ENCODE data around the gene PLVAP. TPM values are rescaled to one million over a fixed set of nuclear protein-coding genes. Genes with fewer than 3 reads are reported as not detected.

PLVAP gene
- total RNA-seq, 1 experiment from 2014 or later: 0.08 TPM

DNA sequence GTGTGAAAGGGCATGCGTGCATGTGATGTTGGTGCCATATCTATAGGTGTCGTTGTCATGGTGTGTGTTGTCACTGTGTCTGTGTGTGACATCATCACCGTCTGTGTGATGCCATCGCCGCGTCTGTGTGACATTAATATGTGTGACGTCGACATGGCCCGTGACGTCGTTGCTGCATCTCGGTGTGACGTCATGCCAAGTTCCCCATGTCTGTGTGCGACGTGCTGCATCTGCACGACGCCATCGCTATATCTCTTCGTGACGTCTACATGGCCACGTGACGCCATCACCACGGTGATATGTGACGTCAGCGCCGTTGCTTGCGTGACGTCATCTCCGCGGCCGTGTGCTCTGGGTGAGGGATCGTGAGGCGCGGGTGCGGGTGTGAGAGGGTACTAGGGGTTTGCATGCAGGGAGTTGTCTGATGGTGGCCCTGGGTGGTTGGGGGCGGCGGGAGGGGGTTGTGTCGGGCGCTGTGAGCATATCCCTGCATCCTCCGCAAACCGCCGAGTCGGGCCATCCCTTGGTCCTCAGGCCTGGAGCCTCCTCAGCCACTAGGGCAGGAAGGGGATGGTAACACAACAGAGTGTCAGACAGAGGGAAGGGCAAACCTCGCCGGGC, 25.2 kb downstream of the PLVAP start:
- Histone ChIP-seq H3K27ac (ENCODE audit: low read length) (no peak overlapping the region), H3K4me1 (ENCODE audit: control insufficient read depth, insufficient read depth, low read length) (no peaks in the 10 kb centered on the region), H3K4me3 (ENCODE audit: low read depth in 2 of 2, low read length in 2 of 2) (no peak overlapping the region), H3K36me3 (ENCODE audit: control insufficient read depth, insufficient read depth, low read length) (no peaks in the 10 kb centered on the region), H3K27me3 (ENCODE audit: control insufficient read depth, insufficient read depth, low read length) (no peaks in the 10 kb centered on the region), H3K9me3 (ENCODE audit: control insufficient read depth, insufficient read depth, low read depth, low read length) (no peaks in the 10 kb centered on the region)
- ChIA-PET POLR2A (no interaction called here), CTCF (no interaction called here)
- TF ChIP-seq POLR2AphosphoS5 (IDR thresholded peaks at IDR 0.05; ENCODE audit: low read depth, low read length) (no peak), SIN3A (IDR thresholded peaks at IDR 0.05; ENCODE audit: borderline replicate concordance, insufficient read depth, low read depth, low read length) (no peak), TCF7L2 (IDR thresholded peaks at IDR 0.05; ENCODE audit: low read depth, low read length) (no peak)
- TF ChIP-seq, protein P1, sequence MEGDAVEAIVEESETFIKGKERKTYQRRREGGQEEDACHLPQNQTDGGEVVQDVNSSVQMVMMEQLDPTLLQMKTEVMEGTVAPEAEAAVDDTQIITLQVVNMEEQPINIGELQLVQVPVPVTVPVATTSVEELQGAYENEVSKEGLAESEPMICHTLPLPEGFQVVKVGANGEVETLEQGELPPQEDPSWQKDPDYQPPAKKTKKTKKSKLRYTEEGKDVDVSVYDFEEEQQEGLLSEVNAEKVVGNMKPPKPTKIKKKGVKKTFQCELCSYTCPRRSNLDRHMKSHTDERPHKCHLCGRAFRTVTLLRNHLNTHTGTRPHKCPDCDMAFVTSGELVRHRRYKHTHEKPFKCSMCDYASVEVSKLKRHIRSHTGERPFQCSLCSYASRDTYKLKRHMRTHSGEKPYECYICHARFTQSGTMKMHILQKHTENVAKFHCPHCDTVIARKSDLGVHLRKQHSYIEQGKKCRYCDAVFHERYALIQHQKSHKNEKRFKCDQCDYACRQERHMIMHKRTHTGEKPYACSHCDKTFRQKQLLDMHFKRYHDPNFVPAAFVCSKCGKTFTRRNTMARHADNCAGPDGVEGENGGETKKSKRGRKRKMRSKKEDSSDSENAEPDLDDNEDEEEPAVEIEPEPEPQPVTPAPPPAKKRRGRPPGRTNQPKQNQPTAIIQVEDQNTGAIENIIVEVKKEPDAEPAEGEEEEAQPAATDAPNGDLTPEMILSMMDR (IDR thresholded peaks at IDR 0.05): no peak
- TF ChIP-seq, protein P2, sequence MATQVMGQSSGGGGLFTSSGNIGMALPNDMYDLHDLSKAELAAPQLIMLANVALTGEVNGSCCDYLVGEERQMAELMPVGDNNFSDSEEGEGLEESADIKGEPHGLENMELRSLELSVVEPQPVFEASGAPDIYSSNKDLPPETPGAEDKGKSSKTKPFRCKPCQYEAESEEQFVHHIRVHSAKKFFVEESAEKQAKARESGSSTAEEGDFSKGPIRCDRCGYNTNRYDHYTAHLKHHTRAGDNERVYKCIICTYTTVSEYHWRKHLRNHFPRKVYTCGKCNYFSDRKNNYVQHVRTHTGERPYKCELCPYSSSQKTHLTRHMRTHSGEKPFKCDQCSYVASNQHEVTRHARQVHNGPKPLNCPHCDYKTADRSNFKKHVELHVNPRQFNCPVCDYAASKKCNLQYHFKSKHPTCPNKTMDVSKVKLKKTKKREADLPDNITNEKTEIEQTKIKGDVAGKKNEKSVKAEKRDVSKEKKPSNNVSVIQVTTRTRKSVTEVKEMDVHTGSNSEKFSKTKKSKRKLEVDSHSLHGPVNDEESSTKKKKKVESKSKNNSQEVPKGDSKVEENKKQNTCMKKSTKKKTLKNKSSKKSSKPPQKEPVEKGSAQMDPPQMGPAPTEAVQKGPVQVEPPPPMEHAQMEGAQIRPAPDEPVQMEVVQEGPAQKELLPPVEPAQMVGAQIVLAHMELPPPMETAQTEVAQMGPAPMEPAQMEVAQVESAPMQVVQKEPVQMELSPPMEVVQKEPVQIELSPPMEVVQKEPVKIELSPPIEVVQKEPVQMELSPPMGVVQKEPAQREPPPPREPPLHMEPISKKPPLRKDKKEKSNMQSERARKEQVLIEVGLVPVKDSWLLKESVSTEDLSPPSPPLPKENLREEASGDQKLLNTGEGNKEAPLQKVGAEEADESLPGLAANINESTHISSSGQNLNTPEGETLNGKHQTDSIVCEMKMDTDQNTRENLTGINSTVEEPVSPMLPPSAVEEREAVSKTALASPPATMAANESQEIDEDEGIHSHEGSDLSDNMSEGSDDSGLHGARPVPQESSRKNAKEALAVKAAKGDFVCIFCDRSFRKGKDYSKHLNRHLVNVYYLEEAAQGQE (IDR thresholded peaks at IDR 0.05; ENCODE audit: insufficient read depth in 1 of 2, low read depth in 2 of 2, low read length in 1 of 2): no peak
- in situ Hi-C loops (cut with HindIII; ENCODE audit: low pct_unique_long_range_greater_than_20kb, low sequenced_read_pairs) (no loop called here), intact Hi-C loops (cut with micrococcal nuclease; ENCODE audit: unreplicated experiment) (no loop called here)
- DNase-seq (ENCODE audit: low read depth, low spot score) (no peak), ATAC-seq (no peak)
- BruUV-seq (replicated peaks): no TSS peak

DNA sequence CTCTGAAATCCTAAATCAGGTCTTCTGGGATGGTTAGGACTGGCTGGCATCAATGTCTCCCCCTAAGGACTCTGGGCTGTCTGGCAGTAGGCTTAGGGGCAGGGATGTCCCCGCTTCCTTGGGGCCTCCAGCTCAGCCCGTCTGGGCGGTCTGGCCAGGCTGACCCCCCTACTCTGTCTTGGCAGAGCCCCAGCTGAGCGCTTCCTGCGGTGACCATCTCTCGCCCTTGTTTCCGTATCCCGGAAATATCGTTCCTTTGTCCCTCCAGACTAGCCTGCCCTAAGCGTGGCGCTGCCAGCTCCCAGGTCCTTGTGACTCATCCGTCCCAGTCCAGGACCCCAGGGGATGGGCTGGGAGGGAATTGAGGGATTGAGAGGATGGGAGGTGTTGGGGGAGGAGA, 28.4 kb downstream of the PLVAP start:
- Histone ChIP-seq H3K4me1 (ENCODE audit: control insufficient read depth, insufficient read depth, low read length) (no peaks in the 10 kb centered on the region), H3K27ac (ENCODE audit: low read length) (peak overlapping the region; percentile 48; the same call in 1 of the 2 replicates), H3K36me3 (ENCODE audit: control insufficient read depth, insufficient read depth, low read length) (no peaks in the 10 kb centered on the region), H3K27me3 (ENCODE audit: control insufficient read depth, insufficient read depth, low read length) (no peaks in the 10 kb centered on the region), H3K9me3 (ENCODE audit: control insufficient read depth, insufficient read depth, low read depth, low read length) (no peaks in the 10 kb centered on the region), H3K4me3 (ENCODE audit: low read depth in 2 of 2, low read length in 2 of 2) (peak overlapping the region; percentile 14 to 30; a peak in 3 of 4 replicates)
- ChIA-PET CTCF (interaction anchor here (0.6 kb wide), 1 partner anchor 387 kb away, joined by 3 read pairs; no protein-coding TSS in a partner anchor), POLR2A (no interaction called here)
- TF ChIP-seq TCF7L2 (IDR thresholded peaks at IDR 0.05; ENCODE audit: low read depth, low read length) (no peak), SIN3A (IDR thresholded peaks at IDR 0.05; ENCODE audit: borderline replicate concordance, insufficient read depth, low read depth, low read length) (no peak), POLR2AphosphoS5 (IDR thresholded peaks at IDR 0.05; ENCODE audit: low read depth, low read length) (no peak)
- TF ChIP-seq, protein P2 (IDR thresholded peaks at IDR 0.05; ENCODE audit: insufficient read depth in 1 of 2, low read depth in 2 of 2, low read length in 1 of 2): no peak
- TF ChIP-seq, protein P1 (IDR thresholded peaks at IDR 0.05): no peak
- intact Hi-C loops (cut with micrococcal nuclease; ENCODE audit: unreplicated experiment): no loop called here
- DNase-seq (ENCODE audit: low read depth, low spot score) (no peak), ATAC-seq (no peak)
- in situ Hi-C loops (cut with HindIII; ENCODE audit: low pct_unique_long_range_greater_than_20kb, low sequenced_read_pairs): no loop called here
- BruUV-seq (replicated peaks): no TSS peak
